Stimulated activated CD4-positive, alpha-beta T cell treated with anti-CD3 and anti-CD28 coated beads, TNF-alpha, amount 100 ng/mL, for 48 hours (primary cell): ENCODE measurements around the gene HDAC4.

Experiments used
- DNase-seq, 3 donors: peaks; one replicate each; pipeline ENCODE4 v3.0.0-alpha.2; 2020; ENCODE audit warnings: low read depth in 3 of 3

Gene HDAC4

GRCh38 chr2:239223310-239224198, 177.3 kb downstream of the HDAC4 start:
- DNase-seq, result no peak

- DNase-seq, result no peak
Measured at GRCh38 chr2:239222706-239223309, 178.0 kb downstream of the HDAC4 start.

- DNase-seq, result no peak
Measured at GRCh38 chr2:239222312-239222660, 178.5 kb downstream of the HDAC4 start.

GRCh38 chr2:239220981-239221396, 179.8 kb downstream of the HDAC4 start:
- no peak for DNase-seq

- no peak for DNase-seq
Measured at GRCh38 chr2:239220341-239220740, 180.5 kb downstream of the HDAC4 start.

- DNase-seq, result peak in 2 of 3 donors; percentile 25 to 47
Measured at GRCh38 chr2:239216614-239217273, 184.1 kb downstream of the HDAC4 start.

GRCh38 chr2:239215988-239216613, 184.7 kb downstream of the HDAC4 start:
- no peak for DNase-seq

- no peak for DNase-seq
Measured at GRCh38 chr2:239215136-239215925, 185.5 kb downstream of the HDAC4 start.

- no peak for DNase-seq
Measured at GRCh38 chr2:239214725-239215124, 186.1 kb downstream of the HDAC4 start.

GRCh38 chr2:239213643-239214101, 187.1 kb downstream of the HDAC4 start:
- no peak for DNase-seq

GRCh38 chr2:239212929-239213642, 187.7 kb downstream of the HDAC4 start:
- DNase-seq, result no peak

- no peak for DNase-seq
Measured at GRCh38 chr2:239212121-239212928, 188.5 kb downstream of the HDAC4 start.

- no peak for DNase-seq
Measured at GRCh38 chr2:239211396-239212094, 189.3 kb downstream of the HDAC4 start.

- DNase-seq, result no peak
Measured at GRCh38 chr2:239209783-239210182, 191.0 kb downstream of the HDAC4 start.

GRCh38 chr2:239208465-239209180, 192.2 kb downstream of the HDAC4 start:
- no peak for DNase-seq

- no peak for DNase-seq
Measured at GRCh38 chr2:239206851-239207250, 194.0 kb downstream of the HDAC4 start.

GRCh38 chr2:239206042-239206441, 194.8 kb downstream of the HDAC4 start:
- no peak for DNase-seq

- DNase-seq, result no peak
Measured at GRCh38 chr2:239204876-239205468, 195.8 kb downstream of the HDAC4 start.
